Myocyte (in vitro differentiated cells): ENCODE results near the gene MCU. TPM values are rescaled to one million over a fixed set of nuclear protein-coding genes. Genes with fewer than 3 reads are reported as not detected.
"Not testable (repeated sequence)": the region's sequence is repeated elsewhere in the genome, so short reads cannot be mapped to it uniquely, and the experiment has no call there.

ENCODE experiments used
- DNase-seq: peaks from one replicate; pipeline ENCODE4 v3.0.0-alpha.2; 2012; ENCODE audit warnings: low read depth
- total RNA-seq: library from RNA; depleted of rRNA; stranded (reverse); fragments of >200 nt; gene quantifications from 2 replicates; pipeline ENCODE4 v1.2.3, GENCODE V29; 2014

MCU gene
- total RNA-seq, 1 donor from 2014 or later, result 160 TPM

DNA sequence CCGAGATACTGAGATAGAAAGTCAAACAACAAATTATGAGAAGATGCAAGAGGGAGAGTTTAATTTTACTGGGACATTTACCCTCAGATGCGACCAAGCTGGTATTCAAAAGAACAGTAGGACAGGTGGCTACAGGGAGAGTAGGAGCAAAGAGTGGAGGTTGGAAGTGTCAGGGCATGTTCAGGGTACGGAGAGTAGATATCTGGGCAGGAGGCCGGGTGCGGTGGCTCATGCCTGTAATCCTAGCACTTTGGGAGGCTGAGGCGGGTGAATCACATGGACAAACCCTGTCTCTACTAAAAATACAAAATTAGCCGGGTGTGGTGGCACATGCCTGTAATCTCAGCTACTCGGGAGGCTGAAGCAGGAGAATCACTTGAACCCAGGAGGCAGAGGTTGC is 5.5 kb upstream of the MCU start:
- DNase-seq, result not testable (repeated sequence)

DNA sequence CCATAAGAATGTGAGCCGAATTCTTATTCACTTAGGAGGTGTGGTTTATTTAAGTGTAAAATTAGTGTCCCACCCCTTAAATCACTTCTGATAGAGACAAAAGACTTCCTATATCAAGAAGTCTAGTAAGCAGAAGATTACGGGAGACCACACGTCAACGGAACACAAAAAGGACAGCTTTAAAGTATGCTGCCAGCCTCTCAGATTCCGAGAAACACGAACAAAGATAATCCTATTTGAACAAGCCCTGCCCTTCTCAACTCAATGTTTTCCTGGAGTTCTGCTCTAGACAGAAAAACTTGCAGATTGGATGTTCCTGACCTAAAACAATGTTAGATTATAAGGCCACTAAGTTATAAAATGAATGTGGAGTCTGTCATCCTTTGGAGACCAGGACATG is 4.9 kb upstream of the MCU start:
- DNase-seq, result no peak

DNA sequence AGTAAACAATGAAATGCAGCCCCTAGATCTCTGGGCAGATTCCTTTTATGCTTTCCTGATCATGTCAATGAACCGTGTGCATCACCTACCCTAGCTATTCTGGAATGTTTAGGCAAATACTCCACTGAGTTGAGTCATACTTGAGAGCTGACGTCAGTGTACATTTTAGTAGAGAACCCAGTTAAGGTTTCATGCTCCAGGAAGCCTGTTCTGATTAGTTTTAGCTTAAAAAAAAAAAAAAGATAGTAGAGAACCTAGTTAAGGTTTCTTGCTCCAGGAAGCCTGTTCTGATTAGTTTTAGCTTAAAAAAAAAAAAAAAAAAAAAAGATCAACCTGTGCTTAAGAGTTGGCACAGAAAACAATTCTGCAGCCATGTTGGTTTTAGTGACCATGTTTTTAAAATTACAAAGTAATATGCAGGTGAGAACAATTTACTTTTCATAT is 3.7 kb upstream of the MCU start:
- DNase-seq, result peak; percentile 58

DNA sequence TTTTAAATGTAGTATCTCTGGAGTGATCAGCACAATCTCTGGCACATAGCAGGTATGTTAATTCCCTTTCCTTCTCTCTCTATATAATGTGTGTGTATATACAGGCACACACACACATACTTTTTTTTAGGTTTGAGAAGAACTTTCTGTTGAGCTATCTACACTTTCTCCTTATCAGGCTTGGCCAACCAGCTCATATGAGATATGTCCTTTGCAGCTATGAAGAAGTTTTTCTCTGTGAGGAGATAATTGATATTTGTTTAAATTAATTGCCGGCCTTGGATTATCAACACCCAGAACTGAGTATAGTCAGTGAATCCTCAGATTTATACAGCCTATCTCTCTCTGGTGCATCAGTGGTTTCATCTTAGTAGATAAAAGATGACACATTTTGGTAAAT is 2.3 kb upstream of the MCU start:
- no peak for DNase-seq

DNA sequence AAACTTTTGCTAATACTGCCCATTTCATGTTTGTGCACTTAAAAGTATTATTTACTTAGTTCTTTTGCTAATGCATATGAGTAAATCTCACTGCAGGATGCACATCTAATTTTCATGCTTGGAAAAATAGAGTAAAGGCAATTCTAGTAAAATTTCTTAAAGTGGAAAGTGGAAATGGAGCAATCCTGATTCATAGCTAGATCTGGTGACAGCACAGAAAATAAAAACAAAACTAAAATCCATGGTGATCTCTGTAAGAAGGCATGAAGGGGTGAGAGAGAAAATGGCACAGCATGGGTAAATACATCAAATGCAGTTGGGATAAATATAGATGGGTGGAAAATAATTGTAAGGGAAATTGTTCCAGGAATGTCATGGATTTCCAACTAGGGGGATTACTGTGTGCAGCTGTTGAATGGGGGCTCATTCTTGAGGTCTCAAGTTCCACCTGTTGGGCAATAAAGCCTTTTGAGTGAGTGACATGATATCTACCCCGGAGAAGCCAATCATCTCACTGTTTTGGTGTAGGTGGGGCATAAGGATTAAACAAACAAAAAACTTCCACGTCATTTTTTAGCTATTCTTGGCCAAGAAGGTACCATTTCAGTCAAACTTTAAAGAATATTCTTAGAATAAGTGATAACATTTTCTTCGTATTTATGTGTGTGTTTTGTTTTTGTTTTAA is 1.7 kb upstream of the MCU start:
- peak; percentile 96 for DNase-seq

DNA sequence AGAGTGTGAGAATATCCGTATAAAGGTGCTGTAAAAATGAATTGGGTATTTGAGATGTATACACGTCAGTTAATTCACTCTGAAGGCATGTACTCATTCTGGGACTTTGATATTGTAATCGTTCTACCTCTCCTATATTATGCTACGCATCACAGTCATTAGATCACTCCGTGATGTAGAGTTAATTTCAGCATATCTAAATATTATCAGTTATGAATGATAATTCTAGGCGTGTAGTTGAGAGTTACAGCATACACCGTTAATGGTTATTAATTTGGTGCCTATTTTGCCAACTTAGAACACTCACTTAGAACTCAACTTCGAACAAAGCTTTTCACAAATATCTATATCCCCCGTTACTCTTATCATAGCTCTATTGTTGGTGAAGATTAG is 477 bp upstream of the MCU start:
- no peak for DNase-seq

DNA sequence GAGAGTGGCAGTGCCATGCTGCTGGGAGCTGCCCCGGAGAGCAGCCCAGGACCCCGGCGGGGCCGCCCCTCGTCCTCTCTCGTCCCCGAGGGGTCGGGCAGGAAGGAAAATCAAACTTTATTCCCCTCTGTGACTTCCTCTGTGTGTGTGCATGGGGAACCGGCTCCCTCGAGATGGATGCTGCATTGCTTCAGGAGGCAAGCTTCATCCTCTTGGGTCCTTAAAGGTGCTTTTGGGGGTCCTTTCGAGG is 726 bp downstream of the MCU start:
- no peak for DNase-seq

DNA sequence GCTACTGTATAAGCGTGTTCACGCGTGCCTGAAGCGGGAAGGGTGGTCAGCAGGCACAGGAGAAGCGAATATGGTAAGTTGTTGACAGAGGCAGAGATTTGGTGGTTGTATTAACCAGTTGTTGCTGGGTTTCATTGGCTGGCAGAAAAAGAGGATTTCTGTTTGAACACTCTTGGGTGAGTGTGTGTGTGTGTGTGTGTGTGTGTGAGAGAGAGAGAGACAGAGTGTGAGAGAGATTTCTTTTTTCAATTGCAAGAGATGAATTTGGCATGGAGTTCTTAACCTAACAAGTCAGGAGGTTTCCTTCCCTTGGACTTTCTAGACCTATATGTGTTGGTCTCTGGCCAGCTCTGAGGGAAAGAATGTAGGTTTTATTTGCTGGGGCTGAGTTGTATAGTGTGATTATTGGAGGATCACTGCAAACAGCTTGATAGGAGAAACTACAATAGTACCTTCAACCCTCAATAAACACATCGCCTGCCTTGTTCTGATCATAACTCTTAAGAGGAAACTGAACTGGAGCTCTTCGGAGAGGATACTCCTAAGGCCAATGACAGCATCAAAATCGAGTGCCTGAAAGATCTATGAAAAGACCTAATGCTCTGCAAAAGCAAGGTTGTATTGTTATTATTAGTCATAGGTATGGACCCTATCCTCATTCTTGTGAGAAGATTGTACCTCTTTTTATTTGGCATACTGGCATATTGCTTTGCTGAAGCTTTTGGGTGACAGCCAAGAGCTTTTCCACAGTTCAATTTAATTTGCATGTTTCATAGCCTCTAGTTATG is 1.2 kb downstream of the MCU start:
- no peak for DNase-seq

DNA sequence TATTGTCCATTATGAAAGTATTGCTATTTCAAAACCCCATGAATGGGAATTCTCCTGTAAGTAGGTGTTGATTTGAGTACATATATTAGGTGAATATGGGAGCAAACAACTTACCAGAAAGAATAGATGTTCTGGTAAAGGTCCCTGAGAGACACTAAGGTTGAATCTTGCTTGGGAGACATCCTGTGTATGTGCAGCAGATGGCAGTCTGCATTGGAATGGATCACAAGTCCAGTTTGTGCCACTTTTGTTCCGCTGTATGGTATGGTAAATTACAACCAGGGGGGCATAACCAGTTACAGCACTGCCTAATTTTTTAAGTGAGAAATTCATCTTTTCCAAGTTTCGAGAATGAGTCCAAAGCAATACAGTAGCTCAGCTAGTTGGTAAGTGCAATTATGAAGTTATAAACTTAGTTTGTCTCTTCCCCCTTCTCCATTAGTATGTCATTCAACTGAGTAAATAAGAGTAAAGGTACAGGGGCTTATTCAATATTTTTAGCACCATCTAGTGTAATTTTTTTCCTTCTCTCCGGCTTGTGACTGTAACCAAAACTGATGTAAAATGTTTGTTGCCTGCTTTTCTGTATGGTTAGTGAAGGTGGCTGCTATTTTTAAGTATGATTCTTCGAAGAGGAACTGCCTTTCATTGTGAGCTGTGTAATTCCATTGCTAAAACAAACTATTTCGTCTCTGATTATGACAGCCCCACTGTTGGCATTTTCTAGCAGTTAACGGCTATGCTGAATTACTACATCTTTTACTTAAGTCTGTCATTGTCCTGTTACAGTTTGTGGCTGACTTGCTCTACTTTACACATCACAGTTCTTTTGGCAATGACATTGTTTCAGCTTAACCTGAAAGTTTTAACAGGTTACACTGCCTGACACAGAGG is 2.8 kb downstream of the MCU start:
- peak; percentile 61 for DNase-seq

DNA sequence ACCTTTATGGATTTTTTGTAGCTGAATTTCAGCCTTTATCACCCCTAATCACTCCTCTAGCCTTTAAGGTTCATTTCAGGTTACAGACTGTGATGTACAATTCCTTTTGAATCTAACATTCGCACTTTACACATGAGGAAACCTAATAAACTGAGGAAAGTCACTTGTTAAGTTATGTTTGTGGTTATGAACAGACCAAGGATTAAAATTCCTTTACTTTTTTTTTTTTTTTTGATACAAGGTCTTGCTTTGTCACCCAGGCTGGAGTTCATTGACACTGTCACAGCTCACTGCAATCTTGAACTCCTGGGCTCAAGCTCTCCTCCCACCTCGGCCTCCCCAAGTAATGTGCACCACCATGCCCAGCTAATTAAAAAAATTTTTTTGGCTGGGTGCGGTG is 3.6 kb downstream of the MCU start:
- DNase-seq, result no peak

DNA sequence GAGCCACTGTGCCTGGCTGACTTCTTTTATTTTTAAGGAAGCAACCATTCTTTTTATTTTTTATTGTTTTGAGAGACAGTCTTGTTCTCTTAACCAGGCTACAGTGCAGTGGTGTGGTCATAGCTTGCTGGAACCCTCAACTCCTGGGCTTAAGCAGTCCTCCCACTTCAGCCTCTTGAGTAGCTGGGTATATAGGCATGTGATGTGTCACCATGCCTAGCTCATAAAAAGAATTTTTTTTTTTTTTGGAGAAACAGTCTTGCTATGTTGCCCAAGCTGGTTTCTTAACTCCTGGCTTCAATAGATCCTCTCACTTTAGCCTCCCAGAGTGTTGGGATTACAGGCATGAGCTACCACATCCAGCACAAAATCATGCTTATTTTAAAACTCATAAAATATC is 5.8 kb downstream of the MCU start:
- no peak for DNase-seq

DNA sequence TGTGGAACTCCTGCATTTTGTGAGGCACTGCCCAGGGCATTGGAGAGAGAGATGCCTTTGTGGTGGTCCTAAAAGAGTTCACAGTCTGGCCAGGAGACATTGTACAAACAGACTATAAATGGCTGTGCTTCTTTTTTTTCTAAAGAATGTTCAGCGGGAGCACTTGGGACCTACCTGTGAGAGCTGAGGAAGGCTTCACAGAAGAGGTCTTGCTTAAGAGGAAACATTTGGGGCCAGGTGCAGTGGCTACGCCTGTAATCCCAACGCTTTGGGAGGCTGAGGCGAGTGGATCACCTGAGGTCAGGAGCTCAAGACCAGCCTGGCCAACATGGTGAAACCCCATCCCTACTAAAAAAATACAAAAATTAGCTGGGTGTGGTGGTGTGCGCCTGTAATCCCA is 10.5 kb downstream of the MCU start:
- not testable (repeated sequence) for DNase-seq

DNA sequence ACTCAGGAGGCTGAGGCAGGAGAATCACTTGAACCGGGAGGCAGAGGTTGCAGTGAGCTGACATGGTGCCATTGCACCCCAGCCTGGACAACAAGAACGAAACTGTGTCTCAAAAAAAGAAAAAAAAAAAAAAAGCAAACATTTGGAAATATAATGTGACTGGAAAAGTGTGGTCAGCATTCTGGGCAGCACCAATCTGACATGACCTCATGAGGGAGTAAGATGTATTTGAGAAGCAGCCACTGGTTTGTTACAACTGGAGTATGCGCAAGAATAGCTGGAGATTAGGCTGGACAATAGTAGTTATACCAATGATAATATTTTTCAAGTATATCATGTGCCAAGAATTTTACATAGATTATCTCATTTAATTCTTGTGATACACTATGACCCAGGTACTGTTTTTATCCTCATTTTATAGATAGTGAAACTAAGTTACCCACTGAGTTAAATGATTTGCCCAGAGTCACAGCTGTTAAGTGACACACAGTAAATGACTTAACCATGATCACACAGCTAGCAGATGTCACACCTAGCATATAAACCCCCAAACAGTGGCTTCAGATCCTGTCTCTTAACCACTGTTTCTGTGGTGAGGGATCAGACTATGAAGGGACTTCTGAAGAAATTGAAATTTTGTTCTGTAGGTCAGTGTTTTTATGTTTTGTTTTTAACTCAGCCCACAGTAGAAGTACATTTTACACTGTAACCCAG is 11.1 kb downstream of the MCU start:
- peak; percentile 73 for DNase-seq

DNA sequence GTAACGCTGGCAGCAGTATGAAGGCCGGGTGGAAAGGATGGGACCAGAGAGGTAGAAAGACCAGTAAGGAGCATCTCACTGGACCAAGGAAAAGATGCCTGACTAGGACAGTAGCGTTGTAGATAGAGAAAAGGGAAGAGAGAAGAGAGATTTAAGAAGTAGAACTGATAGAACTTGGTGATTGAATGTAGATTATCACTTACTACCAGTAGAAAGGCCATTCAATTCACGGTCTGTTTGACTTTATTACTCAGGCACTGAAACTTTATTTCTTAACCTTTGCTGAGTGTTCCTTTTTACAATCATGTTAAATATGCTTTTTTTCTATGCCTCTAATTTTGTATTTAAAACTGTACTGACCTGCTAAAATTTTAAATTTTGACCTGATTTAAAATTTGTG is 12.2 kb downstream of the MCU start:
- no peak for DNase-seq

DNA sequence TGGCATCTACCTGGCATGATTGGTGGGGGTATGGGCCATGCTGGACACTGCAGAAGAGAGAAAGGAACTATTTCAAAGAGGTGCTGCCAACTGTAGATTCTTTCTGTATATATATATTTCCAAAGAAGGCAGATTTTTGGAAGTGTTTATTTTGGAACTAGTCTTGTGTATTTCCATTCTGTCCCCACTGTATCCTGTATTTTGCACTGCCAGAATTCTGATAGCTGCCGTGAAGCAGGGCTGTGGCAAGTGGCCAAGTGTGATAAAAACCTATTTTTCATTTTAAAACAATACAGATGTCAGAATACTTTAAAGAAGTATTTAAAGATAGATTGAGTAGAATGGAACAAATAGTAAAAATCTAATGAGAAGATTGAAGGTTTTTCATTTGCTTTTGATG is 17.1 kb downstream of the MCU start:
- no peak for DNase-seq

DNA sequence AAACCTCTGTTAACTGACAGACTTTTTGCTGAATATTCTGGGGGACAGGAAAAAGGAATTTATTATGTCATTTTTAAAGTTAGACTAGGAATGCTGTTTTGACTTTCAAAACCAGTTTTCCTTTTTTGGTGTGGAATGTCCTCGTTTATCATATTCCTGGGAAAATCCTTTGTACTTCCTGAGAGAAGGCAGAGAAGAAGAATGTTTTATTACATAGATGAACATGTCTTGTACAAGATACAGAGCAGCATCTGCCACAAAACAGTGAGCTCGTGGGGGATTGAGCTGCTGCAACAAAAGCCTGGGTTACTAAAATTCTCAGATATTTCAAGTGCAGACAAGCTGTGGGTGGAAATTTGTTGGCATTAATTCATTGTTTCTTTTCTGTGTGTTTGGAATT is 20.2 kb downstream of the MCU start:
- peak; percentile 59 for DNase-seq

DNA sequence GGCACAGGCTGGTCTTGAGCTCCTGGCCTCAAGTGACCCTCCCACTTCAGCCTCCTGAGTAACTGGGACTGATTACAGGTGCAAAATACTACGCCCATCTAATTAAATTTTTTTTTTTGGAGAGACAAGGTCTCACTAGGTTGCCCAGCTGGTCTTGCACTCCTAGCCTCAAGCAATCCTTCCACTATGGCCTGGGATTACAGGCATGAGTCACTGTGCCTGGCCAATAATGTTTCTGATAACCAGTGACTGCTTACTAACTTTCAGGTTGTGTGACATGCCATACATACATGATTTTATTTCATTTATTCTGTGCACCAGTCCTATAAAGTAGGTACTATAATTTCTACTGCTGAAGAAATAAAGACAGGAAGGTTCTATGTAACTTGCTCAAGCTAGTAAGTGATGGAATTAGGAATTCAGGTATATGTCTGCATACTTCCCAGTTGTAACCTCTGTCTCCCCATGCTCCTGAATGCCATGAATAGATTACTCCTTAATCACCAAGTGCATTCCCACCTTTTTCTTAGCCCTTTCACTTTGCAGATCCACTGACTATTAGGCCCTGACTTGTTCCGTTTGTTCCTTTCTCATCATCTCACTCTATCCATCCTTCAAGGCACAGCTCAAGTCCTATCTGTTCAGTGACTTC is 28.1 kb downstream of the MCU start:
- DNase-seq, result no peak

DNA sequence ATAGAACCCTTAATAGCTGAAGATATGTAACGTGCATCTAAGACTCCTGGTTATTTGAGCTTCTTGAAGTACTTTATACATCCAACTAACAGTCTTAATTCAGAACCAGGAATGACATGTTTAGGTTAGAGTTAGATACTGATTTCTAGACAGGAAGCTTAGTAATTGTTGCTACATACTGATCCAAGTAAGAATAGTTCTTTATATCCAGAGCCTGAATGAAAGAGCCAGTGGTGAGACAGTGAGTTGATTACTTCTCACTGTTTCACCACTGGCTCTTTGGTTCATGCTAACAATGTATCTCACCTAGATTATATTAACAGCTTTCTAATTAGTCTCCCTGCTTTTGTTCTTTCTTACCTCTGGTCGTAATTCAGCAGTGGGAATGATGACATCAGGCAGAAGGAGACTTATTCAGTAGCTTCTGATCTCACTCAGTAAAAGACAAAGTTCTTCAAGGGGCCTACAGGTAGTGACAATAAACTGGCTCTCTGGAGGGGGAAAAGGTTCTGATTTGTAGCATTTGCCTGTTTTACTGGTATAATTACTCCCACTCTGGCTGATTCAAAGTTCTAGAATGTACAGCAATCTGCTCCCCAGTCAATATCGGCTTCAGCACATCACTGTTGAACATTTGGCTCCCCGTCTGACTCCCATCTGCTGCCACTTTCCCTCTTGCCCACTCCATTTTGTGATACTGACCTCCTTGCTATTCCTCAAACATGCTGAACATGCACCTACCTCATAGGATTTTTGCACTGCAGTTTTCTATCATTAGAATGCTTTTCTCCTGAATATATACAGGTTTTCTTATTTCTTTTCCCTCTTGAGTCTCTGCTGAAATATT is 29.1 kb downstream of the MCU start:
- DNase-seq, result no peak

DNA sequence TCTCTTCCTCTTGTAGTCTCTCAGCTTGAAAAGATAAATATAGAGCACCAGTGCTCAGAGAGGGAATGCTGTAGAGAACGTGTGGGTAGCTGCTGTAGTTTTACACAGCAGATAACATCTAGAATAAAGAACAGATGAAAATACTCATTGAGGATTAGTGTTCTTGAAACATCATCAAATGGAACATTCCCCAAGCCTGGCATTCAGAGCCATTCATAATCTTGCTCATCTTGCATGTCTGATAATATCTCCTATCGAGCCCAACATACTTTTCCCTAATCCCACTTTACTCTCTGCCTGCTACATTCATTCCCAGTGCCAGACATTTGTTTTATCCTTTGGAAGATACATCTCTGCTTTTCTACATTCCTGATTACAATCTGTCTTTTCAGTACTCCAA is 35.2 kb downstream of the MCU start:
- no peak for DNase-seq

DNA sequence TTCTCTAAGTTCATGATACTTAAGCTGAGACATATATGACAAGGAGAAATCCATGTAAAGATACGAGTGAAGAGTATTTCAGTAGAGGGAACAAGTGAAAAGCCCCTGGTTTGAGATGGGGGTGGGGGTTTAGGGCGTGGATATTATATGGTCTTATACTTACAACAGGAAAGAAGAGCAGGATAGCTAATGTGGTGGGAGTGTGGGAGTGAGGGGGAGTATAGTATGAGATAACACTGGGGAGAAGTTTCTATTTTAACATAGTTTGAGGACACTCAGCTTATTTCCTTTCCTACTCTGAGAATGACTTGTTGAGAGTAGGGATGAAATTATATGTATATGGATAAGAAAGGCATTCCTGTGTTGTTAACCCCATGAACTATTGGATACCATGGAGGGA is 36.5 kb downstream of the MCU start:
- DNase-seq, result no peak
